GM19023 (cell line): Measurements from ENCODE around the gene MTG1.
A peak's percentile ranks its signal among the peaks of the same experiment; 100 is the strongest.
"Not testable (repeated sequence)": the region's sequence is repeated elsewhere in the genome, so short reads cannot be mapped to it uniquely, and the experiment has no call there.

Experiments
- ATAC-seq: cut with Tn5 transposase; IDR thresholded peaks from one replicate; pipeline ENCODE4 v1.9.1; 2021; ENCODE audit warnings: mild to moderate bottlenecking, moderate library complexity; ENCODE audit not compliant: unreplicated experiment

MTG1 gene

DNA sequence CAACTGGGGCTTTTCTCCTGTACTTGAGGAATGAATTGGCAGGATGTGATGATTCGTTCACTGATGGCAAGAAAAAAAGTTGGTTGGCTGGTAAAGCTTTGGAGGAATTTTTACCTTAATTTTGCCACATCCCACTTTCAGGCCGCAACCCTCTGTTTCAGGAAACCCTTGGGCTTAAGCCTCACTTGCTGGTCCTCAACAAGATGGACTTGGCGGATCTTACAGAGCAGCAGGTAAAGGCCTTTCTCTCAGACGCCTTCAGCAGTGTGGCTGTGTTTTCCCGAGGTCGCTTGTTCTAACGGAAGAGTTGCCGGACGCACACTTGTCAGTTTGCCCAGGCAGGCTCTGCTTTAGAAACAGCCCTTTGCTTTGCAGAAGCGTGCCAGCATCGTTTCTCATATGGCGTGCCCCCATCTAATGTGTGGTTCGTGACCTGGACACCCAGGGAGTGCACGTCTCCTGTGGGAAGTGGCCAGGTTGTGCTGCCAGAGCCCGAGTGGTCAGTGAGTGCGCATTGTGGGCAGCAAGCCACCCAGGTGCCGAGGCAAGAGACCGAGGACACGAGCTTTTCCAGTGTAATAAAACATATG, 2.2 kb downstream of the MTG1 start:
- ATAC-seq: no peak

- ATAC-seq: no peak
Measured at GRCh38 chr10:133397938-133398337, 4.0 kb downstream of the MTG1 start.

GRCh38 chr10:133399123-133399601, 5.2 kb downstream of the MTG1 start:
- ATAC-seq: no peak

DNA sequence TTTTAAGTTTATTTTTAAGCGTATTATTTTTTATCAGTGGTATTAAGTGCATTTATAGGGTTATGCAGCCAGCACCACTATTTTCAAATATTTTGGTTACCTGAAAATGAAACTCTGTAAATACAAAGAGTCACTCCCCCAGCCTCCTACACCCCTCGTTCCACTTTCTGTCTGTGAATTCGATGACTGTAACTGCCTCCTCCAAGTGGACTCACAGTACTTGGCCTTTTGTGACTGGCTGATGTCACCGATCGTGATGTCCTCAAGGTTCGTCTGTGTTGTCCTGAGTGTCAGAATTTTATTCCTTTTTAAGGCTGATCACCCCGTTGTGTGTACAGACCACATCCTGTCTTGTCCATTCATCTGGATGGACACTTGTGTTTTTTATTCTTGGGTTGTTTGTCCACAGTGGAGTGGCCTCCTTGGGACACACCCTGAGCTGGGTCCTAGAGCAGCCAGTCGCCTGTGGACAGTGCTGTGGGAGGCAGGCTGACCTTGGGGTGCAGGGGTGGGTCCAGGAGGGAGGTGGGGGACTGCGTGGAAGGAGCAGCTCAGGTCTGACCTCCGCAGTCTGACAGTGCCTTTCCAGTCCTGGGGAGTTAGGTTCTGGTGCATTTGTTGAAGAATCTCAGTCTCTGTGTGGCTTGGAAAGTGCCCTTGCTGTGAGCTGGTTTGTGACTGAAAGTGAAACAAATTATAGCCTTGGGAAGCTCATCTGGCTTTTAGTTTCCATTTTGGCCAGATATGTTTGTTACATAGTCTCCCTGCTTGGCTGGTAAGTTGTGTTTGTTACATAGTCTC, 6.9 kb downstream of the MTG1 start:
- ATAC-seq: peak; percentile 73

GRCh38 chr10:133401500-133401899, 7.5 kb downstream of the MTG1 start:
- ATAC-seq: peak; percentile 13

GRCh38 chr10:133401981-133402725, 8.2 kb downstream of the MTG1 start:
- no peak for ATAC-seq

- ATAC-seq: no peak
Measured at GRCh38 chr10:133403359-133403758, 9.4 kb downstream of the MTG1 start.

- no peak for ATAC-seq
Measured at GRCh38 chr10:133403784-133404183, 9.8 kb downstream of the MTG1 start.

DNA sequence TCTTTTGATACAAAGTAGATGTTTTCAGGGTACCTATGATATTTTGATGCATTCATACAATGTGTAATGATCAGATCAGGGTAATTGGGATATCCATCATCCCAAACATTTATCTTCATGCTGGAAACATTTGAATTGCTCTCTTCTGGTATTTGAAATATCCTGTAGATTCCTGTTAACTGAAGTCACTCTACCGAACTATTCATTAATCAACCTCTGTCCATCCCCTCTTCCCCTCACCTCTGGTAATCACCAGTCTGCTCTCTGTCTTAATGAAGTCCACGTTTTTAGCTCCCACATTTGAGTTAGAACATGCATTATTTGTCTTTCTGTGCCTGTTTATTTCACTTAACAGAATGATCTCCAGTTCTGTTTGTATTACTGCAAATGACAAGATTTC, 11.3 kb downstream of the MTG1 start:
- no peak for ATAC-seq

DNA sequence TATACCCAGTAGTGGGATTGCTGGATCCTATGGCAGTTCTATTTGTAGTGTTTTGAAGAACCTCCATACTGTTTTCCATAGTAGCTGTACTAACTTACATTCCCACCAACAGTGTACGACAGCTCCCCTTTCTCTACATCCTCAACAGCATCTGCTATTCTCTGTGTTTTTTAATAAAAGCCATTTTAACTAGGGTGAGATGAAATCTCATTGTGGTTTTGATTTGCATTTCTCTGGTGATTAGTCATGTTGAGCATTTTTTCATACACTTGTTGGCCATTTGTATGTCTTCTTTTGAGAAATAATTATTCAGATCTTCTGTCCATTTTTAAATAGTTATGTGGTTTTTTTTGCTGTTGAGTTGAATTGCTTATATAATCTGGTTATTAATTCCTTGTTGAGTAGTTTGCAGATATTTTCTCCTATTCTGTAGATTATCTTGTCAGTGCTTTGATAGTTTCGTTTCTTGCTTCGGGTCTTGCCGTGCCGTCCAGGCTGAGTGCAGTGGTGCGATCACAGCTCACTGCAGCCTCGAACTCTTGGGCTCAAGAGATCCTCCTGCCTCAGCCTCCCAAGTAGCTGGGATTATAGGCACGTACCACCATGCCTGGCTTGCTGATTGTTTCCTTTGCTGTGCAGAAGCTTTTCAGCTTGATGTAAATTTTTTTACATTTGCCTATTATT, 12.0 kb downstream of the MTG1 start:
- ATAC-seq: no peak

GRCh38 chr10:133411523-133412380, 17.8 kb downstream of the MTG1 start:
- ATAC-seq: no peak

- no peak for ATAC-seq
Measured at GRCh38 chr10:133412381-133412711, 18.4 kb downstream of the MTG1 start.

- ATAC-seq: not testable (repeated sequence)
Measured at GRCh38 chr10:133414401-133414800, 20.4 kb downstream of the MTG1 start.

GRCh38 chr10:133415752-133416151, 21.8 kb downstream of the MTG1 start:
- no peak for ATAC-seq

DNA sequence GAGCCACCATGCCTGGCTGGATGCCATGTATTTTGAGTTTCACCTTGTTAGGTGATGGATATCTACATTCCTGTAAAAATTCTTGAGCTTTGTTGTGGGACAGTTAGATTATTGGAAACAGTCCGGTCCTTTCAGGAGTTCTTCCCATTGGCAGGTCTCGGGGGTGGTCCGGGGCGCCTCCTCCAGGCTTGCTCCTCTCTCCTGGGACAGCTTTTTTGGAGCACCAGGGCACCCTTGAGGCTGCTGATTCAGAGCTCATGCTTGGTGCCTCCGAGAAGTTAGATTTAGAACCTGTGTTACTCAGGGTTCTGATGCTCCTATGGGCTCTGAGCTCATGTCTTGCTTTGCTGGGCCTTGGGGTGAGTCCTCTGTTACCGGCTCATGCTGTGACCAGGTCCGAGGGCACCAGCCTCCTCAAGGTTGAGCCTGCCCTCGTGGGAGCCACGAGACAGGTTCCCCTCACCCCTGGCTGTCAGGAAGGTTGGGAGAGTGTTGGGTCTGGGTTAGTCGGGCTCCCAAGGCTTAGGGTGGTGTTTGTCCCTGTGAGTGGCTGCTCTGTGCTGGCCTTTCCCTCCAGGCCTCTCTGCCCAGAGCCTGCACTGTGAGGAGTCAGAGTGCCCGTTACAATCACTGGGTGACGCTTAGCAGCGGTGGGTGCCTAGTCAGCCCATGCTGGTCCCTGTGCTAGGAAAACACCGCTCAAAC, 24.5 kb downstream of the MTG1 start:
- no peak for ATAC-seq

DNA sequence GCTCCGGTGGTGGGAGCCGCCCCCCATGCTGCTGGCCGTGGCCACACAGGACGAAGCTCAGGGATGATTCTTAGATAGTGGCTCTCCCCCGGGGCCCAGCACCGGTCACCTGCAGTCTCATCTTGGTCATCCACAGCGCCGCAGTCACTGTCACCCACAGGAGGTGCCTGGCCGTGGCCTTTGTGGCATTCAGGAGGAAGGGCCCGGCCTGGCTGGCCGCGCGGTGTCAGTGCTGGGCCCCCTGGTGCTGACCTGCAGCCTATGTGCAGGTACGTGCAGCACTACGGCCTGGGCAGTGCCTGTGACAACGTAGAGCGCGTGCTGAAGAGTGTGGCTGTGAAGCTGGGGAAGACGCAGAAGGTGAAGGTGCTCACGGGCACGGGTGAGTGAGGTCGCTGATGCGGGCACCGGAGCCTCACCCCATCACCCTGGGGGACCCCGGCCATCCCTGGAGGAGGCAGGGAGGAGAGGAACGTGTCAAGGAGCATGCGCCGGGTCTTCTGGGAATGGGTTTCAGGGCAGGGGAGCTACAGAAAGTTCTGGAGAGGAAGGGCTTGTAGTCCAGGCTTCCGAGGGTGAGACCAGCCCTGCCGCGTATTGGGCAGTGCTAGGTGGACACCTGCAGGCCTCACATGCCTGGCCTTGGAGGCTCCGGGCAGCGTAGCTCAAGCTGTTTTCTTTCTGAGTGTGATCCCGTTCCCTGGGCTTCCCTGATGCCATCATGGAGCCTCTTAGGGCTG, 25.4 kb downstream of the MTG1 start:
- no peak for ATAC-seq

DNA sequence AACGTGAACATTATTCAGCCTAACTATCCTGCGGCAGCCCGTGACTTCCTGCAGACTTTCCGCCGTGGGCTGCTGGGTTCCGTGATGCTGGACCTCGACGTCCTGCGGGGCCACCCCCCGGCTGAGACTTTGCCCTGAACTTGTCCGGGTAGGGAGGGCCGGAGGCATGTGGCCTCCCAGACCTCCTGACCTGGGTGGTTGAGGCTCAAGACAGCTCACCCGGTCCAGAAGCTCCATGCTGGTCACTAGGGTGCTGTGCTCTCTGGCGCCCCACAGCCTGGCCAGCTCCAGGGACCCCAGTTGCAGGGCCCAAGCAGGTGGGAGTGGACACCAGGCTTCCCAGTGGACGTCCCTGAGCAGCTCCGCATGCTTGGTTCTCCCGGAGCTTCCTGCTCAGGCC, 26.1 kb downstream of the MTG1 start:
- no peak for ATAC-seq

DNA sequence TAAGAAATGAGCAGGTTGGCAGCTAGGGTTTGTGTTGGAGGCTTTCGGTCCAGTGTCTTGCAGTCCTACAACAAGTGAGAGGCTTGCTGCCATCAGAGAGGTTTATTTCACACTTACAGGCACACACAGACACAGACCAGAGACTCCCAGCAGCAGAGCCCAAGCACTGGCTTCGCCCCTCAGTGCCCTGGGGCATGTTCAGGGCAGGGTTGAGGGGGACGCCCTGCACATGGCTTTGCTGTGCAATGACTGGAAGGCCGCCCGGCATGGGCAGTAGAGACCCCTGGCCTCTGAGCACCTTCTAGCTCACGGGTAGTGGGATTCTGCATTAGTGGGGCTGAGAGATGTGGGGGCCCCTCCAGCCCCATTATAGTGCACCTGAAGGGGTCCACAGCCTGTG, 26.6 kb downstream of the MTG1 start:
- ATAC-seq: no peak
